Smooth muscle cell (in vitro differentiated cells): ENCODE measurements around the gene MOGAT2. TPM values are rescaled to one million over a fixed set of nuclear protein-coding genes. Genes with fewer than 3 reads are reported as not detected.

ENCODE experiments used
- DNase-seq: peaks from one replicate; lab custom pipeline; 2025; ENCODE audit not compliant: unreplicated experiment; lab: John Stamatoyannopoulos, UW
- H2AFZ ChIP-seq: fragments of 200-600 bp; sonication (generic); 2 replicates; pipeline ENCODE4 v1.6.0; 2016; ENCODE audit warnings: antibody characterized with exemption, low read depth, mild to moderate bottlenecking
- H3F3A ChIP-seq: fragments of 200-600 bp; sonication (generic); 2 replicates; pipeline ENCODE4 v1.6.0; 2017; ENCODE audit warnings: antibody characterized with exemption, low read depth
- H3K27ac ChIP-seq: fragments of 200-600 bp; sonication (generic); 2 replicates; pipeline ENCODE4 v1.5.1; 2016; ENCODE audit warnings: low read depth, mild to moderate bottlenecking
- H3K27me3 ChIP-seq: fragments of 200-600 bp; sonication (generic); 2 replicates; pipeline ENCODE4 v1.6.1; 2016; ENCODE audit warnings: low read depth, mild to moderate bottlenecking
- H3K36me3 ChIP-seq: fragments of 200-600 bp; sonication (generic); 2 replicates; pipeline ENCODE4 v1.5.1; 2016; ENCODE audit warnings: low read depth
- H3K4me1 ChIP-seq: fragments of 200-600 bp; sonication (generic); 2 replicates; pipeline ENCODE4 v1.5.1; 2016; ENCODE audit warnings: low read depth
- H3K4me2 ChIP-seq: fragments of 200-600 bp; sonication (generic); 2 replicates; pipeline ENCODE4 v1.6.0; 2016; ENCODE audit warnings: mild to moderate bottlenecking
- H3K4me3 ChIP-seq: fragments of 200-600 bp; sonication (generic); 2 replicates; pipeline ENCODE4 v1.5.1; 2016; ENCODE audit warnings: mild to moderate bottlenecking
- H3K79me2 ChIP-seq: fragments of 200-600 bp; sonication (generic); 2 replicates; pipeline ENCODE4 v1.6.0; 2016; ENCODE audit warnings: low read depth, mild to moderate bottlenecking
- H3K9ac ChIP-seq: fragments of 200-600 bp; sonication (generic); 2 replicates; pipeline ENCODE4 v1.6.0; 2016; ENCODE audit warnings: low read depth
- H3K9me3 ChIP-seq: fragments of 200-600 bp; sonication (generic); replicated peaks from 2 replicates; pipeline ENCODE4 v1.5.1; 2016; ENCODE audit warnings: low read depth
- H4K20me1 ChIP-seq: fragments of 200-600 bp; sonication (generic); 2 replicates; pipeline ENCODE4 v1.6.0; 2016; ENCODE audit warnings: low read depth
- WGBS: methylation state at CpG from one replicate; pipeline ENCODE4 v1.1.7; 2016; ENCODE audit warnings: low lambda C conversion rate; 5-methylcytosine and 5-hydroxymethylcytosine counted together
- polyA plus RNA-seq: library from polyadenylated mRNA; unstranded; fragments of >200 nt; fragmentation: Nextera tagmentation; extraction: Ambion mirVana; gene quantifications from 2 replicates; pipeline ENCODE4 v1.2.1, GENCODE V29; 2016
- total RNA-seq: library from RNA; depleted of rRNA; stranded (reverse); fragments of >200 nt; gene quantifications from 2 replicates; pipeline ENCODE4 v1.2.3, GENCODE V29; 2014
- TF ChIP-seq, protein P1 (sequence below): fragments of 200-600 bp; sonication (generic); IDR thresholded peaks from 2 replicates; pipeline ENCODE4 v1.5.1; 2017; ENCODE audit warnings: borderline replicate concordance, mild to moderate bottlenecking, antibody characterized with exemption; ENCODE audit not compliant: insufficient read depth, poor library complexity, severe bottlenecking

The MOGAT2 gene
- total and polyA plus RNA-seq, 2 experiments from 2014 or later, result not detected

DNA sequence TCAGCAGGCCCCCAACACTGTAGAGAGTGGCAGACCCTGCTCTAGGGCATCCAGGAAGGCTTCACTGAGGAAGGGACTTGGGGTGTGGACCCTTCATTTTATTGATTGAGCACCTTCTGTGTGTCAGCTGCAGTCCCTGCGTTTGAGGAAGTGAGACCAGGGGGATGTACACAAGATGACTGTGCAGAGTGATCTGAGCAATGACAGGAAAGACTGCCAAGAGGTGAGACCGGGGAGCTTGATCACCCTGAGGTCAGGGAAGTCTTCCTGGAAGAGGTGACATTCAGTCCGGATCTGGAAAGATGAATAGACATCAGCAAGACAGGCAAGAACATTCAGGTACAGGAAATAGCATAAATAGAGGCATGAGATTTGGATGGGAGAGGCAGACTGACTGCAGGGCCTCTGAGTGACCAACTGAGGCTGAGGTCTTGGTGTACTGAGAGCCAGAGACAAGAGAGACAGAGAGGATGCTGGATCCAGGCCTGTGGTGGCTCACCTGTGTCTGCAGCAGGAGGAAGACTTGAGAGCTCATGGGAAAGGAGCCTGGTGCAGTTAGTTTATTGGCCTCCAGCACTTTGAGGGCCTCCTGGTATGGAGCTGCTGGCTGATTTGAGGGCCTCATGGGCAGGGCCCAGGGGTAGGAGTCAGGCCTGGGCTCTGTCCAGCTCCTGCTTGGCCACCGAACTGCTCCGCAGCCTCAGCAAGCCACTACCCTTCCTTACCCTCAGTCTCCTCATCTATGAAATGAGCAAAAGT is 56.1 kb downstream of the MOGAT2 start:
- Histone ChIP-seq H3K4me2 (no peak overlapping the region), H3K27me3 (peaks cover 23% of the 10 kb centered on the region), H3K27ac (no peak overlapping the region), H3K4me3 (no peak overlapping the region), H3K4me1 (peaks cover 7% of the 10 kb centered on the region), H4K20me1 (no peaks in the 10 kb centered on the region), H3F3A (no peaks in the 10 kb centered on the region), H3K79me2 (no peaks in the 10 kb centered on the region), H3K9me3 (no peaks in the 10 kb centered on the region), H3K36me3 (no peaks in the 10 kb centered on the region), H3K9ac (no peak overlapping the region), H2AFZ (no peak overlapping the region)
- TF ChIP-seq, protein P1, sequence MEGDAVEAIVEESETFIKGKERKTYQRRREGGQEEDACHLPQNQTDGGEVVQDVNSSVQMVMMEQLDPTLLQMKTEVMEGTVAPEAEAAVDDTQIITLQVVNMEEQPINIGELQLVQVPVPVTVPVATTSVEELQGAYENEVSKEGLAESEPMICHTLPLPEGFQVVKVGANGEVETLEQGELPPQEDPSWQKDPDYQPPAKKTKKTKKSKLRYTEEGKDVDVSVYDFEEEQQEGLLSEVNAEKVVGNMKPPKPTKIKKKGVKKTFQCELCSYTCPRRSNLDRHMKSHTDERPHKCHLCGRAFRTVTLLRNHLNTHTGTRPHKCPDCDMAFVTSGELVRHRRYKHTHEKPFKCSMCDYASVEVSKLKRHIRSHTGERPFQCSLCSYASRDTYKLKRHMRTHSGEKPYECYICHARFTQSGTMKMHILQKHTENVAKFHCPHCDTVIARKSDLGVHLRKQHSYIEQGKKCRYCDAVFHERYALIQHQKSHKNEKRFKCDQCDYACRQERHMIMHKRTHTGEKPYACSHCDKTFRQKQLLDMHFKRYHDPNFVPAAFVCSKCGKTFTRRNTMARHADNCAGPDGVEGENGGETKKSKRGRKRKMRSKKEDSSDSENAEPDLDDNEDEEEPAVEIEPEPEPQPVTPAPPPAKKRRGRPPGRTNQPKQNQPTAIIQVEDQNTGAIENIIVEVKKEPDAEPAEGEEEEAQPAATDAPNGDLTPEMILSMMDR, result no peak
- DNase-seq, result no peak
- WGBS, result 95% methylated on average over 5 of the region's 5 CpGs

DNA sequence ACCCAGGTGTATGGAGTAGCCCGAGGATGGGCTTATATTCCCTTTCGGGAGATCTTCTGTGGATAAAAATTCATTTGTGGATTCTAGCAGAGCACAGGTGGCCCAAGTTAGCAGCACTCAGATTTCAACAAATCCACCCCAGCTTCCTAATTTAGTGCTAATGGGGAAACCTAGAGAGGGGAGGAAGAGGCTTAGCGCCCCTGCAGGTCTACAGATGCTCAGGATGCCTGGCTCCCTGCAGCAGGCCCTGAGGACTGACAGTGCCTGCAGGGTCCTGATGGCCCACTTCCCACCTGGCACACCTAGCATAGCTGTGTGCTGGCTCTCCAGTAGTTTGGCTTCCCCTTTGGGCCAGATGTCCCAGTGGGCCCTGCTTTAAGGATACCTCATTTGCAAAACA is 57.4 kb downstream of the MOGAT2 start:
- H3K79me2 ChIP-seq, result no peaks in the 10 kb centered on the region
- 85% methylated on average over 3 of the region's 3 CpGs for WGBS
- H3K4me2 ChIP-seq, result no peak overlapping the region
- H3K27ac ChIP-seq, result no peak overlapping the region
- H3K9ac ChIP-seq, result no peak overlapping the region
- no peak overlapping the region for H3K4me3 ChIP-seq
- H4K20me1 ChIP-seq, result no peaks in the 10 kb centered on the region
- H2AFZ ChIP-seq, result no peak overlapping the region
- DNase-seq, result no peak
- peaks cover 10% of the 10 kb centered on the region for H3K27me3 ChIP-seq
- no peaks in the 10 kb centered on the region for H3K36me3 ChIP-seq
- H3F3A ChIP-seq, result no peaks in the 10 kb centered on the region
- H3K4me1 ChIP-seq, result no peaks in the 10 kb centered on the region
- TF ChIP-seq, protein P1, result no peak
- no peaks in the 10 kb centered on the region for H3K9me3 ChIP-seq

DNA sequence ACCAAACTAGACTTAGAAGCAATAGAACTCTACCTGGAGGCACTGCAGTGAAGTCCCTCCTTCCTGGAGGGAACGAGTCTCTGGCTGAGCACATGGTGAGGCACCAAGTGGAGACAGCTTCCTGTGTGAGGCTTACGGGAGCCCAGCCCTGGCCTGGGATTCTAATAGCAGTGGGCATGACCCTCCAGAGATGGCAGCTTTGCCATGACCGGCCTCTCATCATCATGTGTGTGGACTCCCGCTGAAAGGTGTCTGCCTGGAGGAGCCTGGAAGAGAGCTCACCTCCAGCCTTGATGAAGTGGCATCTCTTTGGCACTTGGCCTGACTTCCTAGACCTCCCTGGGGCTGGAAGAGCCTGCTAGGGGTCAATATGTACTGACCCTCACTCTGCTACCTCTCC is 58.9 kb downstream of the MOGAT2 start:
- Histone ChIP-seq H2AFZ (no peak overlapping the region), H3K4me2 (no peak overlapping the region), H3K4me3 (no peak overlapping the region), H3F3A (no peaks in the 10 kb centered on the region), H3K79me2 (no peaks in the 10 kb centered on the region), H4K20me1 (no peaks in the 10 kb centered on the region), H3K9me3 (no peaks in the 10 kb centered on the region), H3K27ac (no peak overlapping the region), H3K36me3 (no peaks in the 10 kb centered on the region), H3K9ac (no peak overlapping the region), H3K4me1 (no peaks in the 10 kb centered on the region), H3K27me3 (no peaks in the 10 kb centered on the region)
- TF ChIP-seq, protein P1, result no peak
- WGBS, result 94% methylated on average over 4 of the region's 4 CpGs
- no peak for DNase-seq

DNA sequence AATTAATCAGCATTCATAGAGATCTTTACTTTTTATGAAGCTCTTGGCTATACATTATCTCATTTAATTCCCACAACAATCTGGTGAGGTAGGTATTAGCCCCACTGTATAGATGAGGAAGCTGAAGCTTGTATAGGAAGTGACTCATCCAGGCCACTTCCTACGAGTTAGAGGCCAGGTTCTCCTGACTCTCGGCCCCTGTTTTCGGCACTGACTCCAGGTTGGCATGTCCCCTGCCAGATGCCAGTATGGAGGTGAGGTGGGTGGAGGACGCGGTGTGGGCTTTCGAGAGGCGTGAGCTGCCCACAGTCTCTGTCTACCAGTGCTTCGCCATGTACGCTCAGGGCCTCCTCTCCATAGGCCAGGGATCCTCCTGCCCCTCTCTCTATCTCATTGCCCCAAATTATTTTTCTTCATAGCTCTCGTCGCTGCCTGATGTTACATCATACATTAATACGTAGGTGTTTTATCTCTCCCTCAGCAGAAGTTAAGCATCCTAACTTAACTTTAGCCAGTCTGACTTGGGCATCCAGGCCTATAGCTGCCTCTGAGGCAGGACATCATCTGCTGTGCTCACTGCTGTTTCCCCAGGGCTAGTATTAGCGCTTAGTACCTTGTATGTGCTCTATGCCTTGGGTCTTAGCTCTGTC is 59.9 kb downstream of the MOGAT2 start:
- no peak for DNase-seq
- Histone ChIP-seq H3K36me3 (no peaks in the 10 kb centered on the region), H3K27ac (no peak overlapping the region), H3K27me3 (no peaks in the 10 kb centered on the region), H3K4me1 (no peaks in the 10 kb centered on the region), H4K20me1 (no peaks in the 10 kb centered on the region), H3K79me2 (no peaks in the 10 kb centered on the region), H3K9me3 (no peaks in the 10 kb centered on the region), H3K9ac (no peak overlapping the region), H3K4me2 (no peak overlapping the region), H3K4me3 (no peak overlapping the region), H3F3A (no peaks in the 10 kb centered on the region), H2AFZ (no peak overlapping the region)
- TF ChIP-seq, protein P1, result no peak
- WGBS, result 92% methylated on average over 13 of the region's 13 CpGs
